Gastrocnemius medialis (tissue), 4 donors: ENCODE results near the gene SYCP1.
"Not testable (repeated sequence)": the region's sequence is repeated elsewhere in the genome, so short reads cannot be mapped to it uniquely, and the experiment has no call there.

Experiments
- CTCF ChIP-seq, 5 experiments: fragments of 450-650 bp in 3 of 5; fragments of 200-600 bp in 2 of 5; sonication (generic) in 2 of 5; IDR thresholded peaks in 4 of 5; conservative IDR thresholded peaks in 1 of 5; 1 replicate in 4 of 5; 2 replicates in 1 of 5; pipeline ENCODE4 v1.5.1; 2016 to 2019; ENCODE audit warnings: antibody characterized with exemption in 5 of 5, mild to moderate bottlenecking in 3 of 5, moderate library complexity in 3 of 5
- POLR2A ChIP-seq, 2 donors: fragments of 450-650 bp; IDR thresholded peaks; one replicate each; pipeline ENCODE4 v1.6.1; 2017; ENCODE audit warnings: antibody characterized with exemption in 2 of 2, mild to moderate bottlenecking in 2 of 2, moderate library complexity in 2 of 2

GRCh38 chr1:115019549-115019948 lies 164.9 kb downstream of the SYCP1 start:
- TF ChIP-seq CTCF (IDR thresholded peaks at IDR 0.05 in 4 of 5, conservative IDR thresholded peaks at IDR 0.05 in 1 of 5); POLR2A (IDR thresholded peaks at IDR 0.05): not testable (repeated sequence)
